Karpas-422 (cell line): Measurements from ENCODE around the gene APOL1. TPM values are rescaled to one million over a fixed set of nuclear protein-coding genes. Genes with fewer than 3 reads are reported as not detected.

Experiments
- DNase-seq: peaks from one replicate; pipeline ENCODE4 v3.0.0-alpha.2; 2015
- H2AFZ ChIP-seq: fragments of 200-600 bp; sonication (generic); 2 replicates; pipeline ENCODE4 v1.6.1; 2014; ENCODE audit warnings: antibody characterized with exemption, low read length, mixed read lengths
- H3K27ac ChIP-seq: fragments of 200-600 bp; sonication (generic); 2 replicates; pipeline ENCODE4 v1.5.1; 2014; ENCODE audit warnings: mild to moderate bottlenecking, low read length, moderate library complexity
- H3K27me3 ChIP-seq: fragments of 200-600 bp; sonication (generic); 2 replicates; pipeline ENCODE4 v1.6.1; 2014; ENCODE audit warnings: low read length, mixed read lengths
- H3K36me3 ChIP-seq: fragments of 200-600 bp; sonication (generic); 2 replicates; pipeline ENCODE4 v1.6.1; 2014; ENCODE audit warnings: low read length, mixed read lengths; ENCODE audit not compliant: insufficient read depth
- H3K4me1 ChIP-seq: fragments of 200-600 bp; sonication (generic); 2 replicates; pipeline ENCODE4 v1.6.1; 2014; ENCODE audit warnings: mild to moderate bottlenecking, low read length, mixed read lengths
- H3K4me2 ChIP-seq: fragments of 200-600 bp; sonication (generic); 2 replicates; pipeline ENCODE4 v1.6.1; 2014; ENCODE audit warnings: low read length, low read depth, mild to moderate bottlenecking; ENCODE audit not compliant: poor library complexity, severe bottlenecking
- H3K4me3 ChIP-seq: fragments of 200-600 bp; sonication (generic); 2 replicates; pipeline ENCODE4 v1.5.1; 2014; ENCODE audit warnings: mild to moderate bottlenecking, antibody characterized with exemption, low read length, mixed read lengths
- H3K79me2 ChIP-seq: fragments of 200-600 bp; sonication (generic); 2 replicates; pipeline ENCODE4 v1.6.1; 2014; ENCODE audit warnings: mild to moderate bottlenecking, low read length, mixed read lengths
- H3K9ac ChIP-seq: fragments of 200-600 bp; sonication (generic); 2 replicates; pipeline ENCODE4 v1.6.0; 2014; ENCODE audit warnings: low read length
- H3K9me2 ChIP-seq: fragments of 200-600 bp; sonication (generic), shearing (Covaris generic); replicated peaks from 2 replicates; pipeline ENCODE4 v1.6.0; 2014; ENCODE audit warnings: mild to moderate bottlenecking, low read length, moderate library complexity; ENCODE audit not compliant: insufficient read depth
- H3K9me3 ChIP-seq: fragments of 300-700, 200-600 bp; sonication (generic); 2 replicates; pipeline ENCODE4 v1.6.1; 2014; ENCODE audit warnings: low read length, mixed read lengths
- H4K20me1 ChIP-seq: fragments of 200-600 bp; sonication (generic); 2 replicates; pipeline ENCODE4 v1.6.1; 2014; ENCODE audit warnings: mild to moderate bottlenecking, antibody characterized with exemption, low read length, low read depth; ENCODE audit not compliant: insufficient read depth
- total RNA-seq: library from RNA; depleted of rRNA; stranded (reverse); fragments of >200 nt; shearing (Covaris generic); gene quantifications from 2 replicates; pipeline ENCODE4 v1.2.3, GENCODE V29; 2014; ENCODE audit warnings: low replicate concordance

APOL1 gene
- total RNA-seq, 1 experiment from 2014 or later = not detected

- Histone ChIP-seq H3K9ac (no peak overlapping the region), H2AFZ (no peak overlapping the region), H3K79me2 (peaks cover 32% of the 10 kb centered on the region), H3K4me3 (no peak overlapping the region), H4K20me1 (no peaks in the 10 kb centered on the region), H3K27me3 (no peaks in the 10 kb centered on the region), H3K4me2 (no peak overlapping the region), H3K9me2 (no peaks in the 10 kb centered on the region), H3K27ac (no peak overlapping the region), H3K9me3 (no peaks in the 10 kb centered on the region), H3K4me1 (peaks cover 19% of the 10 kb centered on the region), H3K36me3 (0 out of 2 replicates have a peak, but pooled peaks cover 6% of the 10 kb centered on the region)
- no peak for DNase-seq
These were observed 17.3 kb upstream of the APOL1 start for GRCh38 chr22:36235585-36235984.

GRCh38 chr22:36236388-36237319 lies 16.3 kb upstream of the APOL1 start:
- H3K9me2 ChIP-seq = no peaks in the 10 kb centered on the region
- no peak overlapping the region for H3K4me2 ChIP-seq
- DNase-seq = no peak
- H3K4me3 ChIP-seq = no peak overlapping the region
- no peak overlapping the region for H3K27ac ChIP-seq
- H4K20me1 ChIP-seq = no peaks in the 10 kb centered on the region
- H3K79me2 ChIP-seq = peaks cover 32% of the 10 kb centered on the region
- H3K27me3 ChIP-seq = no peaks in the 10 kb centered on the region
- H3K4me1 ChIP-seq = peaks cover 19% of the 10 kb centered on the region
- H2AFZ ChIP-seq = no peak overlapping the region
- H3K9me3 ChIP-seq = no peaks in the 10 kb centered on the region
- no peak overlapping the region for H3K9ac ChIP-seq
- H3K36me3 ChIP-seq = 0 out of 2 replicates have a peak, but pooled peaks cover 6% of the 10 kb centered on the region

GRCh38 chr22:36237462-36238372 lies 15.2 kb upstream of the APOL1 start:
- DNase-seq = no peak
- H3K9me2 ChIP-seq = no peaks in the 10 kb centered on the region
- H3K9ac ChIP-seq = peak overlapping the region; percentile 80
- 0 out of 2 replicates have a peak, but pooled peaks cover 6% of the 10 kb centered on the region for H3K36me3 ChIP-seq
- peaks cover 19% of the 10 kb centered on the region for H3K4me1 ChIP-seq
- H3K4me2 ChIP-seq = peak overlapping the region; percentile 96
- H4K20me1 ChIP-seq = no peaks in the 10 kb centered on the region
- peak overlapping the region; percentile 86 for H3K4me3 ChIP-seq
- H3K27me3 ChIP-seq = no peaks in the 10 kb centered on the region; the same call in 1 of the 2 replicates
- no peak overlapping the region for H3K27ac ChIP-seq
- no peak overlapping the region for H2AFZ ChIP-seq
- H3K9me3 ChIP-seq = no peaks in the 10 kb centered on the region
- H3K79me2 ChIP-seq = peaks cover 32% of the 10 kb centered on the region

- no peaks in the 10 kb centered on the region for H4K20me1 ChIP-seq
- H3K9me3 ChIP-seq = no peaks in the 10 kb centered on the region
- H3K27me3 ChIP-seq = no peaks in the 10 kb centered on the region; the same call in 1 of the 2 replicates
- H3K79me2 ChIP-seq = peaks cover 32% of the 10 kb centered on the region
- no peak overlapping the region for H3K27ac ChIP-seq
- H3K4me1 ChIP-seq = peaks cover 19% of the 10 kb centered on the region
- peak overlapping the region; percentile 94 for H2AFZ ChIP-seq
- no peak for DNase-seq
- peak overlapping the region; percentile 96 for H3K4me2 ChIP-seq
- no peaks in the 10 kb centered on the region for H3K9me2 ChIP-seq
- H3K4me3 ChIP-seq = peak overlapping the region; percentile 86
- peak overlapping the region; percentile 80 for H3K9ac ChIP-seq
- H3K36me3 ChIP-seq = 0 out of 2 replicates have a peak, but pooled peaks cover 6% of the 10 kb centered on the region
These were observed 14.4 kb upstream of the APOL1 start for GRCh38 chr22:36238373-36239149.

GRCh38 chr22:36239150-36239400 lies 13.9 kb upstream of the APOL1 start:
- Histone ChIP-seq H3K9ac (peak overlapping the region; percentile 80), H3K36me3 (0 out of 2 replicates have a peak, but pooled peaks cover 6% of the 10 kb centered on the region), H3K9me2 (no peaks in the 10 kb centered on the region), H3K79me2 (peaks cover 32% of the 10 kb centered on the region), H2AFZ (peak overlapping the region; percentile 94), H3K4me2 (peak overlapping the region; percentile 96), H3K27me3 (no peaks in the 10 kb centered on the region; the same call in 1 of the 2 replicates), H3K4me3 (peak overlapping the region; percentile 86), H3K4me1 (peaks cover 19% of the 10 kb centered on the region), H3K9me3 (no peaks in the 10 kb centered on the region), H3K27ac (no peak overlapping the region), H4K20me1 (no peaks in the 10 kb centered on the region)
- peak; percentile 65 for DNase-seq

- Histone ChIP-seq H3K4me1 (peaks cover 19% of the 10 kb centered on the region), H3K9ac (peak within 1 kb of the TSS; percentile 80), H3K79me2 (peaks cover 32% of the 10 kb centered on the region), H3K36me3 (0 out of 2 replicates have a peak, but pooled peaks cover 6% of the 10 kb centered on the region), H3K9me2 (no peaks in the 10 kb centered on the region), H3K4me3 (peak within 1 kb of the TSS; percentile 86), H3K27ac (no peak within 1 kb of the TSS), H3K27me3 (no peaks in the 10 kb centered on the region; the same call in 1 of the 2 replicates), H3K9me3 (no peaks in the 10 kb centered on the region), H3K4me2 (peak within 1 kb of the TSS; percentile 96), H2AFZ (peak within 1 kb of the TSS; percentile 94), H4K20me1 (no peaks in the 10 kb centered on the region)
- DNase-seq = peak; percentile 92
These were observed 13.3 kb upstream of the APOL1 start, which contains the start of gene APOL2 for GRCh38 chr22:36239401-36240171. Gene APOL2, minus strand, starts transcription at chr22:36239527. Its CDS starts 6,365 bp downstream, at chr22:36233162.

GRCh38 chr22:36243986-36244385 lies 8.9 kb upstream of the APOL1 start:
- Histone ChIP-seq H3K4me2 (no peak overlapping the region), H3K27ac (no peak overlapping the region), H3K27me3 (no peaks in the 10 kb centered on the region; the same call in 1 of the 2 replicates), H3K36me3 (no peaks in the 10 kb centered on the region), H3K4me1 (peaks cover 5% of the 10 kb centered on the region), H3K9ac (no peak overlapping the region), H3K4me3 (no peak overlapping the region), H2AFZ (no peak overlapping the region), H3K9me3 (no peaks in the 10 kb centered on the region), H3K9me2 (no peaks in the 10 kb centered on the region), H3K79me2 (peaks cover 3% of the 10 kb centered on the region), H4K20me1 (no peaks in the 10 kb centered on the region)
- DNase-seq = no peak
